ENCODE measurements around the gene DRGX.

DRGX gene

GRCh38 chr10:49320191-49320590, 75.7 kb downstream of the DRGX start:
- DNase-seq (ENCODE audit: low read depth in 2 of 2) = no peak

DNA sequence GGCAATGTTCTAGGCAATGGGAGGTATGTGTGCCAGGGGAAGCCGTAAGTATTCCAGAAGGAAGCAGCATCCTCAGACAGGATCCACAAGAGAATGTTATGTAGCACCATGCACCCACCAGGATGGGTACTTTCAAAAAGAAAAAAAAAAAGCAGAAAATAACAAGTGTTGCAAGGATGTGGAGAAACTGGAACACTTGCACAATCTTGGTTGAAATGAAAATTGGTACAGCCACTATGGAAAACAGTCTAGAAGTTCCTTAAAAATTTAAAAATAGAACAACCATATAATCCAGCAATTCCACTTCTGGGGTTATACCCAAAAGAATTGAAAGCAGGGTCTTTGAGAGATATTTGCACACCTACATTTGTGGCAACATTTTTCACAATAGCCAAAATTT, 76.7 kb downstream of the DRGX start:
- no peak for DNase-seq (ENCODE audit: low read depth in 2 of 2)

- DNase-seq (ENCODE audit: low read depth in 2 of 2) = no peak
These were observed 77.1 kb downstream of the DRGX start for GRCh38 chr10:49318755-49319154.

DNA sequence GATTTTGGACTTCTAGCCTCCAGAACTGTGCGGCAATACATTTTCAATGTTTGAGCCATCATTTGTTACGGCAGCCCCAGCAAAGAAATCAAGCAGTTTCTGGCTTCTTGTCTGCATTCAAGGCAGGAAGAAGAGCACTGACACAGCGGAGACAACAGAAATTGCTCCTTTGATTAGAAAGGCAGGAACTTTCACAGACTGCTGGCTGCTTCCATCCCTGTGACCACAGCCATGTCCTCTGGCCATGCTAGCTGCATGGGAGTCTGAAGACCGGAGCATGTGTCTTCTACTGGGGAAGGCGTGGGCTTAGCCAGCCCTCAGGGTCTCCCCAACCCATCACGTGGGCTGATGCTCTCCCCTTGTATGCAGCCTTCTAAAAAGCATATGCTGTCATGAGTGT, 77.9 kb downstream of the DRGX start:
- DNase-seq (ENCODE audit: low read depth in 2 of 2) = no peak

- no peak for DNase-seq (ENCODE audit: low read depth in 2 of 2)
These were observed 81.1 kb downstream of the DRGX start for GRCh38 chr10:49314806-49315205.
